H9 (cell line): ENCODE measurements around the gene KIAA1671. TPM values are rescaled to one million over a fixed set of nuclear protein-coding genes. Genes with fewer than 3 reads are reported as not detected.

ENCODE experiments used
- DNase-seq: peaks from one replicate; pipeline ENCODE4 v3.0.0-alpha.2; 2017
- H2AFZ ChIP-seq: one replicate; pipeline ENCODE4 v1.6.1; 2013; ENCODE audit warnings: mild to moderate bottlenecking, low read length, control low read depth, moderate library complexity
- H2AK5ac ChIP-seq: 2 replicates; pipeline ENCODE4 v1.6.1; 2013; ENCODE audit warnings: low read length, control low read depth, mixed read lengths; ENCODE audit not compliant: insufficient read length
- H2BK120ac ChIP-seq: one replicate; pipeline ENCODE4 v1.6.1; 2013; ENCODE audit warnings: low read depth, mild to moderate bottlenecking, low read length, control low read depth, inconsistent platforms; ENCODE audit not compliant: poor library complexity, severe bottlenecking
- H2BK12ac ChIP-seq: 2 replicates; pipeline ENCODE4 v1.6.1; 2013; ENCODE audit warnings: low read length, control low read depth, mixed read lengths, low read depth; ENCODE audit not compliant: insufficient read length
- H2BK15ac ChIP-seq: 2 replicates; pipeline ENCODE4 v1.6.1; 2013; ENCODE audit warnings: low read depth, low read length, control low read depth
- H2BK20ac ChIP-seq: one replicate; pipeline ENCODE4 v1.6.1; 2013; ENCODE audit warnings: low read depth, mild to moderate bottlenecking, low read length, control low read depth, inconsistent platforms; ENCODE audit not compliant: poor library complexity, severe bottlenecking
- H2BK5ac ChIP-seq: 2 replicates; pipeline ENCODE4 v1.6.1; 2013; ENCODE audit warnings: low read length, control low read depth, mixed read lengths; ENCODE audit not compliant: insufficient read length
- H3K14ac ChIP-seq: 2 replicates; pipeline ENCODE4 v1.6.1; 2013; ENCODE audit warnings: low read length, control low read depth; ENCODE audit not compliant: insufficient read depth
- H3K18ac ChIP-seq: 2 replicates; pipeline ENCODE4 v1.6.1; 2013; ENCODE audit warnings: low read depth, mild to moderate bottlenecking, mixed read lengths, low read length, control low read depth; ENCODE audit not compliant: insufficient read length
- H3K23ac ChIP-seq: 2 replicates; pipeline ENCODE4 v1.6.1; 2013; ENCODE audit warnings: low read length, control low read depth, mixed read lengths, low read depth; ENCODE audit not compliant: insufficient read length
- H3K23me2 ChIP-seq: 2 replicates; pipeline ENCODE4 v1.6.1; 2013; ENCODE audit warnings: low read depth, mild to moderate bottlenecking, mixed read lengths, low read length, control low read depth; ENCODE audit not compliant: insufficient read length, poor library complexity, severe bottlenecking
- H3K27ac ChIP-seq: 2 replicates; pipeline ENCODE4 v1.5.1; 2013; ENCODE audit warnings: low read length, control low read depth, mixed read lengths, low read depth; ENCODE audit not compliant: insufficient read length
- H3K27me3 ChIP-seq: 2 replicates; pipeline ENCODE4 v1.6.1; 2013; ENCODE audit warnings: low read length, control low read depth, inconsistent platforms; ENCODE audit not compliant: insufficient read depth
- H3K4ac ChIP-seq: 2 replicates; pipeline ENCODE4 v1.6.1; 2013; ENCODE audit warnings: low read depth, mild to moderate bottlenecking, control low read depth, inconsistent platforms, low read length, moderate library complexity
- H3K4me1 ChIP-seq: 2 replicates; pipeline ENCODE4 v1.6.1; 2013; ENCODE audit warnings: low read length, control low read depth, inconsistent platforms; ENCODE audit not compliant: insufficient read depth
- H3K4me2 ChIP-seq: 2 replicates; pipeline ENCODE4 v1.6.1; 2013; ENCODE audit warnings: low read length, control low read depth, mixed read lengths; ENCODE audit not compliant: insufficient read length, insufficient read depth
- H3K56ac ChIP-seq: 2 replicates; pipeline ENCODE4 v1.6.1; 2013; ENCODE audit warnings: low read depth, mild to moderate bottlenecking, mixed read lengths, low read length, control low read depth; ENCODE audit not compliant: insufficient read length
- H3K79me1 ChIP-seq: 2 replicates; pipeline ENCODE4 v1.6.1; 2013; ENCODE audit warnings: low read depth, mild to moderate bottlenecking, moderate library complexity, low read length, control low read depth, inconsistent platforms; ENCODE audit not compliant: insufficient read depth, poor library complexity, severe bottlenecking
- H3K79me2 ChIP-seq: 2 replicates; pipeline ENCODE4 v1.6.1; 2013; ENCODE audit warnings: low read length, control low read depth, inconsistent platforms; ENCODE audit not compliant: insufficient read depth
- H3K9ac ChIP-seq: 2 replicates; pipeline ENCODE4 v1.6.1; 2013; ENCODE audit warnings: low read length, control low read depth, mixed read lengths; ENCODE audit not compliant: insufficient read length; ENCODE audit errors: extremely low read depth
- H3K9me3 ChIP-seq: one replicate; pipeline ENCODE4 v1.6.1; 2013; ENCODE audit warnings: low read depth, low read length, inconsistent platforms; ENCODE audit not compliant: control insufficient read depth
- H3T11ph ChIP-seq: one replicate; pipeline ENCODE4 v1.6.1; 2013; ENCODE audit warnings: mild to moderate bottlenecking, low read length, control low read depth, inconsistent platforms
- H4K20me1 ChIP-seq: one replicate; pipeline ENCODE4 v1.6.1; 2013; ENCODE audit not compliant: control insufficient read depth, insufficient read length, insufficient read depth
- H4K5ac ChIP-seq: 2 replicates; pipeline ENCODE4 v1.6.1; 2013; ENCODE audit warnings: low read depth, mild to moderate bottlenecking, mixed read lengths, low read length, control low read depth; ENCODE audit not compliant: insufficient read length
- H4K8ac ChIP-seq: replicated peaks from 2 replicates; pipeline ENCODE4 v1.6.1; 2013; ENCODE audit warnings: low read length, control low read depth, mixed read lengths, low read depth; ENCODE audit not compliant: insufficient read length
- H4K91ac ChIP-seq: 2 replicates; pipeline ENCODE4 v1.6.1; 2013; ENCODE audit warnings: low read depth, mild to moderate bottlenecking, moderate library complexity, mixed read lengths, low read length, control low read depth; ENCODE audit not compliant: insufficient read length
- H3K27ac Mint-ChIP-seq, 3 experiments: 2 replicates in 2 of 3; 3 replicates in 1 of 3; pipeline ENCODE4 v1.8.0; 2020 to 2021; ENCODE audit warnings: mixed read lengths in 3 of 3, mild to moderate bottlenecking in 1 of 3, moderate library complexity in 1 of 3
- H3K27me3 Mint-ChIP-seq: 2 replicates; pipeline ENCODE4 v1.8.0; 2021; ENCODE audit warnings: low read depth, mild to moderate bottlenecking, moderate library complexity, mixed read lengths
- H3K36me3 Mint-ChIP-seq, 3 experiments: 2 replicates in 2 of 3; 3 replicates in 1 of 3; pipeline ENCODE4 v1.8.0; 2020 to 2021; ENCODE audit warnings: low read depth in 3 of 3, mixed read lengths in 3 of 3; ENCODE audit not compliant: insufficient read depth in 1 of 3
- H3K4me1 Mint-ChIP-seq, 2 experiments: 2 replicates each; pipeline ENCODE4 v1.8.0; 2020; ENCODE audit warnings: mixed read lengths in 2 of 2
- H3K4me3 Mint-ChIP-seq, 2 experiments: 2 replicates in 1 of 2; 3 replicates in 1 of 2; pipeline ENCODE4 v1.8.0; 2020 to 2021; ENCODE audit warnings: mild to moderate bottlenecking in 2 of 2, mixed read lengths in 2 of 2, moderate library complexity in 1 of 2
- H3K9me3 Mint-ChIP-seq, 2 experiments: 2 replicates in 1 of 2; 3 replicates in 1 of 2; pipeline ENCODE4 v1.8.0; 2020; ENCODE audit warnings: mild to moderate bottlenecking in 2 of 2, mixed read lengths in 2 of 2, moderate library complexity in 1 of 2
- WGBS: extraction: QIAGEN DNeasy Blood & Tissue Kit; methylation state at CpG from one replicate; pipeline ENCODE4 v1.1.7; 2013; ENCODE audit warnings: missing lambda C conversion rate, low lambda C conversion rate, mixed read lengths; ENCODE audit not compliant: insufficient read length; ENCODE audit errors: extremely low coverage; 5-methylcytosine and 5-hydroxymethylcytosine counted together
- total RNA-seq: library from RNA; stranded (reverse); gene quantifications from 2 replicates; pipeline ENCODE4 v1.2.1, GENCODE V29; 2021
- TF ChIP-seq, protein P1 (sequence below): fragments of 200-600 bp; sonication (generic); conservative IDR thresholded peaks from 3 replicates; pipeline ENCODE4 v1.8.0; 2021; ENCODE audit warnings: antibody characterized with exemption, mild to moderate bottlenecking

KIAA1671 gene
- total RNA-seq, 1 experiment from 2014 or later: 22.6 TPM

DNA sequence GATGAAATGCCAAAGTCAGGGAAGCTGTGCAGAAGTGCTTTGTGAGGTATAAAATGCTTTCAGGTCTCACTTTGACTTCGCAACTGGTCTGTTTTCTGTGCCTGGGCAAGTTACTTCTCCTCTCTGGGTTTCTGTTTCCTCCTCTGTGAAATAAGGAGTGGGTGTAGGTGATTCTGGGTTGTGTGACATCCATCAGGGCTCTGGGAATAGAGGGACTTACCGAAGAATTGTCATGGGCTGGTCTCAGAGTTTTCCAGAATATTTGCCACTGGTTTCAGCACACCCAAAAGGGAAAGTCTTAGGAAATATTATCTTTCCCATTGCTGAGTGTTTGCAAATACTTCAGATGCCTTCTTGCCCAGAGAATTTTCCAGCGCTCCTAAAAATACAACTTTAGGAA lies 118.4 kb downstream of the KIAA1671 start:
- Mint-ChIP-seq H3K9me3 (no peaks in the 10 kb centered on the region), H3K27me3 (no peaks in the 10 kb centered on the region), H3K27ac (no peak overlapping the region), H3K4me1 (peaks cover 0 to 12% of the 10 kb centered on the region in 2 experiments; a peak in 3 of 4 replicates), H3K36me3 (peaks cover 0 to 4% (median 0%) of the 10 kb centered on the region in 3 experiments; a peak in 1 of 7 replicates), H3K4me3 (no peak overlapping the region)
- no peaks in the 10 kb centered on the region for H3K79me1 ChIP-seq
- no peak overlapping the region for H2BK12ac ChIP-seq
- no peak overlapping the region for H4K91ac ChIP-seq
- H2BK5ac ChIP-seq: no peak overlapping the region
- DNase-seq: no peak
- no peak overlapping the region for H2BK120ac ChIP-seq
- H2BK20ac ChIP-seq: no peak overlapping the region
- TF ChIP-seq, protein P1, sequence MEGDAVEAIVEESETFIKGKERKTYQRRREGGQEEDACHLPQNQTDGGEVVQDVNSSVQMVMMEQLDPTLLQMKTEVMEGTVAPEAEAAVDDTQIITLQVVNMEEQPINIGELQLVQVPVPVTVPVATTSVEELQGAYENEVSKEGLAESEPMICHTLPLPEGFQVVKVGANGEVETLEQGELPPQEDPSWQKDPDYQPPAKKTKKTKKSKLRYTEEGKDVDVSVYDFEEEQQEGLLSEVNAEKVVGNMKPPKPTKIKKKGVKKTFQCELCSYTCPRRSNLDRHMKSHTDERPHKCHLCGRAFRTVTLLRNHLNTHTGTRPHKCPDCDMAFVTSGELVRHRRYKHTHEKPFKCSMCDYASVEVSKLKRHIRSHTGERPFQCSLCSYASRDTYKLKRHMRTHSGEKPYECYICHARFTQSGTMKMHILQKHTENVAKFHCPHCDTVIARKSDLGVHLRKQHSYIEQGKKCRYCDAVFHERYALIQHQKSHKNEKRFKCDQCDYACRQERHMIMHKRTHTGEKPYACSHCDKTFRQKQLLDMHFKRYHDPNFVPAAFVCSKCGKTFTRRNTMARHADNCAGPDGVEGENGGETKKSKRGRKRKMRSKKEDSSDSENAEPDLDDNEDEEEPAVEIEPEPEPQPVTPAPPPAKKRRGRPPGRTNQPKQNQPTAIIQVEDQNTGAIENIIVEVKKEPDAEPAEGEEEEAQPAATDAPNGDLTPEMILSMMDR: no peak
- H4K5ac ChIP-seq: no peak overlapping the region
- no peak overlapping the region for H3K56ac ChIP-seq
- no peak overlapping the region for H2AK5ac ChIP-seq
- WGBS: no CpG with 5 or more reads among the region's 3 CpGs
- no peak overlapping the region for H3K23ac ChIP-seq
- H3K4ac ChIP-seq: no peak overlapping the region
- H3K79me2 ChIP-seq: no peaks in the 10 kb centered on the region
- H3K23me2 ChIP-seq: no peaks in the 10 kb centered on the region
- H3K14ac ChIP-seq: no peak overlapping the region
- no peak overlapping the region for H3T11ph ChIP-seq
- H3K27me3 ChIP-seq: no peaks in the 10 kb centered on the region
- H3K9ac ChIP-seq: no peak overlapping the region
- H3K9me3 ChIP-seq: no peaks in the 10 kb centered on the region
- no peak overlapping the region for H3K4me2 ChIP-seq
- H3K4me1 ChIP-seq: no peaks in the 10 kb centered on the region
- H2AFZ ChIP-seq: no peak overlapping the region
- no peak overlapping the region for H4K8ac ChIP-seq
- H2BK15ac ChIP-seq: no peak overlapping the region
- no peak overlapping the region for H3K18ac ChIP-seq
- no peak overlapping the region for H3K27ac ChIP-seq
- no peaks in the 10 kb centered on the region for H4K20me1 ChIP-seq
